Measurements from ENCODE around the gene CFAP65.
A peak's percentile ranks its signal among the peaks of the same experiment; 100 is the strongest.

The CFAP65 gene

GRCh38 chr2:219041252-219041651 is at the start of gene CFAP65:
TSS of gene CFAP65 (minus strand) at chr2:219041516. CDS start at chr2:219039048, 2,468 bp downstream.
- DNase-seq (ENCODE audit: low spot score): no peak

GRCh38 chr2:219090436-219091299 is 49.4 kb upstream of the CFAP65 start:
- DNase-seq (ENCODE audit: low spot score): no peak

- DNase-seq (ENCODE audit: low spot score): no peak
Observed at GRCh38 chr2:219089330-219089729, 48.0 kb upstream of the CFAP65 start.

GRCh38 chr2:219087848-219088247 is 46.5 kb upstream of the CFAP65 start:
- DNase-seq (ENCODE audit: low spot score): no peak

GRCh38 chr2:219087361-219087760 is 46.0 kb upstream of the CFAP65 start:
- no peak for DNase-seq (ENCODE audit: low spot score)

GRCh38 chr2:219086196-219086595 is 44.9 kb upstream of the CFAP65 start:
- DNase-seq (ENCODE audit: low spot score): no peak

- DNase-seq (ENCODE audit: low spot score): no peak
Observed at GRCh38 chr2:219084791-219085190, 43.5 kb upstream of the CFAP65 start.

GRCh38 chr2:219082332-219082958 is 41.1 kb upstream of the CFAP65 start:
- no peak for DNase-seq (ENCODE audit: low spot score)

GRCh38 chr2:219081701-219082331 is 40.5 kb upstream of the CFAP65 start:
- DNase-seq (ENCODE audit: low spot score): peak; percentile 19

- no peak for DNase-seq (ENCODE audit: low spot score)
Observed at GRCh38 chr2:219081096-219081495, 39.8 kb upstream of the CFAP65 start.

- DNase-seq (ENCODE audit: low spot score): no peak
Observed at GRCh38 chr2:219079417-219079816, 38.1 kb upstream of the CFAP65 start.

- DNase-seq (ENCODE audit: low spot score): no peak
Observed at GRCh38 chr2:219078951-219079350, 37.6 kb upstream of the CFAP65 start.

GRCh38 chr2:219078126-219078525 is 36.8 kb upstream of the CFAP65 start:
- no peak for DNase-seq (ENCODE audit: low spot score)

- no peak for DNase-seq (ENCODE audit: low spot score)
Observed at GRCh38 chr2:219076253-219076652, 34.9 kb upstream of the CFAP65 start.

GRCh38 chr2:219073413-219074129 is 32.3 kb upstream of the CFAP65 start:
- DNase-seq (ENCODE audit: low spot score): peak; percentile 48

GRCh38 chr2:219072741-219073250 is 31.5 kb upstream of the CFAP65 start:
- DNase-seq (ENCODE audit: low spot score): no peak

GRCh38 chr2:219071131-219071816 is 30.0 kb upstream of the CFAP65 start:
- DNase-seq (ENCODE audit: low spot score): no peak

GRCh38 chr2:219065484-219065883 is 24.2 kb upstream of the CFAP65 start:
- no peak for DNase-seq (ENCODE audit: low spot score)

- DNase-seq (ENCODE audit: low spot score): no peak
Observed at GRCh38 chr2:219062081-219062480, 20.8 kb upstream of the CFAP65 start.

- DNase-seq (ENCODE audit: low spot score): no peak
Observed at GRCh38 chr2:219060821-219061791, 19.8 kb upstream of the CFAP65 start, which contains the start of gene IHH. TSS of gene IHH (minus strand) at chr2:219060921. CDS start at chr2:219060467, 454 bp downstream.
